ENCODE measurements around the gene MATK. TPM values are rescaled to one million over a fixed set of nuclear protein-coding genes. Genes with fewer than 3 reads are reported as not detected.

MATK gene
- total RNA-seq, 2 donors from 2014 or later: 0.66 to 1.2 TPM

DNA sequence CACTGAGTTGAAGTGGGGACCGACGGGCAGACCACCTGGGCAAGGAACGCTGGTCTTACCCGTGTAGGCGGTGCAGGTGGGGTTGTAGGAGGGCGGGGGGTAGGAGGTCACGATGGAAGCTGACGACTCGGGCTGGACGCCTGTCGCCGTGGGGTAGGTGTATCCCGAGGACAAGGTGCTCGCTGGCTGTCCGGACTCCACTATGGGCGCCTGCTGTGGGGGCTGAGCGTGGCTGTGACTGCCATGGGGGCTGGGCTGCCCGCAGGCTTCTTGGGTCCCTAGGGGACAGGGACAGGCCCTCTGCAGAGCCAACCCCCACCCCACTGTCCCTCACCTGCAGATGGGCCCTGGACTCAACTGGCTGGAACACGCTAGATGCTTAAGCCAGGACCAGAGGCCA is 45.4 kb upstream of the MATK start:
- Histone ChIP-seq H3K27me3 (no peaks in the 10 kb centered on the region), H3K4me3 (no peak overlapping the region), H3K4me1 (no peaks in the 10 kb centered on the region), H3K9me3 (no peaks in the 10 kb centered on the region), H3K9ac (ENCODE audit: low read depth in 2 of 2, low read length in 2 of 2) (no peak overlapping the region), H3K27ac (no peak overlapping the region), H3K36me3 (no peaks in the 10 kb centered on the region)
- DNase-seq: no peak
- intact Hi-C loops (cut with DNase I): no loop called here
- TF ChIP-seq, protein P1, sequence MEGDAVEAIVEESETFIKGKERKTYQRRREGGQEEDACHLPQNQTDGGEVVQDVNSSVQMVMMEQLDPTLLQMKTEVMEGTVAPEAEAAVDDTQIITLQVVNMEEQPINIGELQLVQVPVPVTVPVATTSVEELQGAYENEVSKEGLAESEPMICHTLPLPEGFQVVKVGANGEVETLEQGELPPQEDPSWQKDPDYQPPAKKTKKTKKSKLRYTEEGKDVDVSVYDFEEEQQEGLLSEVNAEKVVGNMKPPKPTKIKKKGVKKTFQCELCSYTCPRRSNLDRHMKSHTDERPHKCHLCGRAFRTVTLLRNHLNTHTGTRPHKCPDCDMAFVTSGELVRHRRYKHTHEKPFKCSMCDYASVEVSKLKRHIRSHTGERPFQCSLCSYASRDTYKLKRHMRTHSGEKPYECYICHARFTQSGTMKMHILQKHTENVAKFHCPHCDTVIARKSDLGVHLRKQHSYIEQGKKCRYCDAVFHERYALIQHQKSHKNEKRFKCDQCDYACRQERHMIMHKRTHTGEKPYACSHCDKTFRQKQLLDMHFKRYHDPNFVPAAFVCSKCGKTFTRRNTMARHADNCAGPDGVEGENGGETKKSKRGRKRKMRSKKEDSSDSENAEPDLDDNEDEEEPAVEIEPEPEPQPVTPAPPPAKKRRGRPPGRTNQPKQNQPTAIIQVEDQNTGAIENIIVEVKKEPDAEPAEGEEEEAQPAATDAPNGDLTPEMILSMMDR (IDR thresholded peaks at IDR 0.05): no peak

DNA sequence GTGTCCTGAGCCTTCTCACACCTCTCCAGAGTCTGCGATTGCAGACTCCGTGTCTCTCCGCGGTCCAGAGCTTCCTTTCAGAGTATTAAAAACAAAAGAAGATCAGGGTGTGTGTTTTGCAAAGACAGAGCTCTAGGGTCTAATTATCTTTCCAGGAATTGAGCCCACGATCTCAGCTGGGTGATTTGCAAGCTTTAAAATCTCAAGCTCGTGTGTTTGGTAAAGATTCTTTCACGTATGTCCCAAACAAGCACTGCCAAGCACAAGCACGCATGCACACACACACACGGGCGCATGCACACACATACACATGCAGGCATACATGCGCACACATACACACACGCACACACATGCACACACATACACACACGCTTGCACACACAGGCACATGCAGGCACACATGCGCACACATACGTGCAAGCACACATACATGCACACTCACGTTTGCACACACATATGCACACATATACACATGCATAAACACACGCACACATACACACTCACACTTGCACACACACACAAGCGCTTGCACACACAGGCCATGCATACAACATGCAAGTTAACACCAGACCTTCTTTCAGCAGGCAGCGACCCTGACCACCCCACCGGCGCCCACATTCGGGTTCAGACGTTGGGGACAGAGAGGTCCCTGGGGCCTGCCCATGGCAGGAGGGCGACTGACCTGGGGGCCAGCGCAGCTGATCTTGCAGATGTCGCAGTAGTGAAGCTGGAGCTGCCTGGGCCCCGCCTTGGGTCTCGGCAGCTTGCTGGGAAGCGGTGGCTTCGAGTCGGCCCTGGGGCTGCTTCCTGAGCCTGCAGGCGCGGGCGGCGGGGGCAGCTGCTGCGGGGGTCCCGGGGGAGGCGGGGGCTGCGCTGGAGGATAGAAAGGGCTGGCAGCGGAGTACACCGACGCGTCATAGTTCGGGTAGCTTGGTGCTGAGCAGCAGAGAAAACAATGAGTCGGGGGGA is 44.7 kb upstream of the MATK start:
- no peak overlapping the region for H3K4me3 ChIP-seq
- no peak overlapping the region for H3K9ac ChIP-seq (ENCODE audit: low read depth in 2 of 2, low read length in 2 of 2)
- H3K9me3 ChIP-seq: no peaks in the 10 kb centered on the region
- intact Hi-C loops (cut with DNase I): no loop called here
- H3K27me3 ChIP-seq: no peaks in the 10 kb centered on the region
- DNase-seq: no peak
- H3K36me3 ChIP-seq: no peaks in the 10 kb centered on the region
- no peaks in the 10 kb centered on the region for H3K4me1 ChIP-seq
- TF ChIP-seq, protein P1 (IDR thresholded peaks at IDR 0.05): no peak
- H3K27ac ChIP-seq: no peak overlapping the region

- Histone ChIP-seq H3K9me3 (no peaks in the 10 kb centered on the region), H3K27ac (no peak overlapping the region), H3K27me3 (no peaks in the 10 kb centered on the region), H3K4me3 (no peak overlapping the region), H3K9ac (ENCODE audit: low read depth in 2 of 2, low read length in 2 of 2) (no peak overlapping the region), H3K36me3 (no peaks in the 10 kb centered on the region), H3K4me1 (no peaks in the 10 kb centered on the region)
- DNase-seq: no peak
- intact Hi-C loops (cut with DNase I): no loop called here
- TF ChIP-seq, protein P1 (IDR thresholded peaks at IDR 0.05): no peak
Measured at GRCh38 chr19:3827306-3827705, 41.1 kb upstream of the MATK start.

- no peaks in the 10 kb centered on the region for H3K27me3 ChIP-seq
- intact Hi-C loops (cut with DNase I): no loop called here
- DNase-seq: no peak
Measured at GRCh38 chr19:3826163-3826562, 40.0 kb upstream of the MATK start.

DNA sequence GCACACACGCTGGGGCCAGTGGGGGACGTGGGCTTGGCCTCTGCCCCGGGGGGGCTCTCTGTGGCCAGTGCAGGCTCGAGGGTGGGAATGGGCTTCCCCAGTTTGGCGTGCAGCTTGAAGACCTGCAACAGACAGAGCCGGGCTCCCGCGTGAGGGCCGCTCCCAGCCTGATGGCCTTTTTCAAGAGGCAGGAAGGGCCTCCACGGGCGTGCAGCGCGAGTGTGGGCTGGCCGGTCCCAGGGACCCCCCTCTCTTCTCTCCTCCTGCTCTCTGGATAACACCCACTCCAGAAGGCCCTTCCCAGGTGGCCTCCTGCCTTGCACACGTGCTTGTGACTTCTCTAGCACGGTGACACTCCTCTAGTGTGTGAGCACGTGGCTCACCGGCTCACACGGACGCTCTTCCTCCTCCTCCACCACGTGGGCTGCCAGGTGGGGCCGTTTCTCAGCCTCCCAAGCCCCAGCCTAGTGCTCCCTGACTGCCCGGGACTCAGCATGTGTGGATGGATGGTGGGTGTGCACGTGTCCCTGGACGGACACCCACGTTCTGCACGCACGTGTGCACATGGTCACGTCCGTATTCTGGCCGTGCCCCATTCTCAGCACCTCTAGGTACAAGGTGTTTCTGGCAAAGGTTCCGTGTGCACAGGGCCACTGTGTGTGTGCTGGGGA is 39.2 kb upstream of the MATK start:
- intact Hi-C loops (cut with DNase I): no loop called here

More at GRCh38 chr19:3826163-3826562, 40.0 kb upstream of the MATK start:
- Histone ChIP-seq H3K4me1 (no peaks in the 10 kb centered on the region), H3K9ac (ENCODE audit: low read depth in 2 of 2, low read length in 2 of 2) (no peak overlapping the region), H3K36me3 (no peaks in the 10 kb centered on the region), H3K9me3 (no peaks in the 10 kb centered on the region), H3K4me3 (no peak overlapping the region), H3K27ac (no peak overlapping the region)
- TF ChIP-seq, protein P1 (IDR thresholded peaks at IDR 0.05): no peak

More for the DNA sequence above, 39.2 kb upstream of the MATK start:
- Histone ChIP-seq H3K9me3 (no peaks in the 10 kb centered on the region), H3K9ac (ENCODE audit: low read depth in 2 of 2, low read length in 2 of 2) (no peak overlapping the region), H3K4me3 (no peak overlapping the region), H3K27me3 (no peaks in the 10 kb centered on the region), H3K36me3 (no peaks in the 10 kb centered on the region), H3K4me1 (no peaks in the 10 kb centered on the region), H3K27ac (no peak overlapping the region)
- no peak for DNase-seq
- TF ChIP-seq, protein P1 (IDR thresholded peaks at IDR 0.05): no peak
